Measurements from ENCODE around the gene ZBTB5.

ZBTB5 gene

GRCh38 chr9:37445832-37446231 is 19.4 kb downstream of the ZBTB5 start:
- Histone ChIP-seq H3K9me3 (no peaks in the 10 kb centered on the region), H3K36me3 (peaks cover 16% of the 10 kb centered on the region), H3K4me3 (ENCODE audit: low read depth in 1 of 2, low read length in 1 of 2) (no peak overlapping the region), H3K4me1 (ENCODE audit: control insufficient read depth in 1 of 2, insufficient read depth in 1 of 2, low read depth in 1 of 2, low read length in 1 of 2) (no peaks in the 10 kb centered on the region), H3K27me3 (no peaks in the 10 kb centered on the region), H3K27ac (no peak overlapping the region)
- no peak for TF ChIP-seq CTCF (IDR thresholded peaks at IDR 0.05)

DNA sequence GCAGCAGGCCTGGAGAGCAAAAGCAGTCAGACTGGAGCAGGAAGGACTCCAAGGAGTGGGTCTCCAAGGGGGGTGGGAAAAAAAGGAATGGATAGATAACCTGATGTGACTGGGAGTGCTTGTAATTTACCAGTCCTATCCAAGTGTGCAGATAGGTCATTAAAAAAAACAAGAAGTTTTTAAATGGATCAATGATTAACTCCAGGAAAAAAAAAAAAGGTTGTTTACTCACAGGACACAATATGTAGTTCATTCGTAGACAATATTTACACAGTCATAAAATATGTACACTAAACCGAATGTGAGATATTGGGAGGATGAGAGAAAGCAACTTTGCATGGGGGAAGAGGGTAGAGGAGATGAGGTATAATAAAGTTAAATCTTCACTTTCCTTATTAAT is 20.4 kb downstream of the ZBTB5 start:
- no peak overlapping the region for H3K27ac ChIP-seq
- no peaks in the 10 kb centered on the region for H3K27me3 ChIP-seq
- no peaks in the 10 kb centered on the region for H3K4me1 ChIP-seq (ENCODE audit: control insufficient read depth in 1 of 2, insufficient read depth in 1 of 2, low read depth in 1 of 2, low read length in 1 of 2)
- H3K4me3 ChIP-seq (ENCODE audit: low read depth in 1 of 2, low read length in 1 of 2), result no peak overlapping the region
- H3K36me3 ChIP-seq, result peaks cover 25% of the 10 kb centered on the region
- H3K9me3 ChIP-seq, result no peaks in the 10 kb centered on the region
- TF ChIP-seq CTCF (IDR thresholded peaks at IDR 0.05), result no peak

GRCh38 chr9:37443566-37443965 is 21.7 kb downstream of the ZBTB5 start:
- no peak overlapping the region for H3K27ac ChIP-seq

DNA sequence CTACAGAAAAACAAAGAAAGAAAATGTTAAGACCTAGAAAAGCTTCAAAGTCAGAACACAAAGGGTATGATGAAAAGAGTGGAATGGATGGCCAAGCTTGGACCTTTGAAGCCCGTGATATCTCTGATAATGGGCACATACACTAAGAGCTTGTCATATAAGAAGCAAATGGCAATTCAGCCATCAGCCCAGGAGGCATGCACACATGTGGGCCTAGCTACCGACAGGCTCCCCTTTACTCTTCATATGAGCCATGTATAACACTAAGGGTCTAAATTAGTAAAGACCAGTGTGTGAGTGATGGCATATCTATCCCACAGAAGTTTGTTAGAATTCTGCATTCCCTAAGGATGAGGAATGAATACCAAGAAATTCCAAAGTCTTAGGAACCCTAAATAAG is 22.7 kb downstream of the ZBTB5 start:
- Histone ChIP-seq H3K27ac (no peak overlapping the region), H3K27me3 (no peaks in the 10 kb centered on the region), H3K36me3 (peaks cover 48% of the 10 kb centered on the region), H3K4me1 (ENCODE audit: control insufficient read depth in 1 of 2, insufficient read depth in 1 of 2, low read depth in 1 of 2, low read length in 1 of 2) (no peaks in the 10 kb centered on the region), H3K9me3 (no peaks in the 10 kb centered on the region), H3K4me3 (ENCODE audit: low read depth in 1 of 2, low read length in 1 of 2) (no peak overlapping the region)
- TF ChIP-seq CTCF (IDR thresholded peaks at IDR 0.05), result no peak

More at GRCh38 chr9:37443566-37443965, 21.7 kb downstream of the ZBTB5 start:
- Histone ChIP-seq H3K27me3 (no peaks in the 10 kb centered on the region), H3K4me3 (ENCODE audit: low read depth in 1 of 2, low read length in 1 of 2) (no peak overlapping the region), H3K4me1 (ENCODE audit: control insufficient read depth in 1 of 2, insufficient read depth in 1 of 2, low read depth in 1 of 2, low read length in 1 of 2) (no peaks in the 10 kb centered on the region), H3K9me3 (no peaks in the 10 kb centered on the region), H3K36me3 (peaks cover 38% of the 10 kb centered on the region)
- no peak for TF ChIP-seq CTCF (IDR thresholded peaks at IDR 0.05)

DNA sequence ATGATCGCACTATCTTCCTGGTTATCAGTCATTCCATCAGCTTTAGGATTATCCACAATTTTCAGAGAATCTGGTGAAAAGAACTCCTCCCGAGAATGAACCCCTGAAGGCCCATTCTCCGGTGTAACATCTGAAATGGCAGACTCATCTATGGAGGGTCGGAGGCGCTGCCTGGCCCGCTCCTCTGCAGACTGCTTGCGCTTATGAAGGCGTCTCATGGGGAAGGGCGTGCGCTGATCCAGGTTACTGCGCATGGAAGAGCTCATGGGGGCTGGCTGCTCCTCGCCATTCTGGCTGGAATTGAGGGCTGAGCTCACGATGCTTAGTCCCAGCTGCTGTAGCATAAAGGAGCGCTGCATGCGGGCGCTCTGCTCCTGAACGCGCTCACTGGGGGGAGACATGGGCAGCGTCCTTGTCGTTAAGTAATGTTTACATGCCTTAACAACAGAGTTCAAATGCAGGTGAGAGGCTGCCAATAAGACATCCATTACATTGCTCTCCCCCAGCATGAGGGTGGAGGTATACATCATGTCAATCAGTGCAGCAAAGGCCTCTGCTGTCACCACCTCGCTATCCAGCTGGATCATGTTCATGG is 23.4 kb downstream of the ZBTB5 start:
- no peaks in the 10 kb centered on the region for H3K4me1 ChIP-seq (ENCODE audit: control insufficient read depth in 1 of 2, insufficient read depth in 1 of 2, low read depth in 1 of 2, low read length in 1 of 2)

More for the DNA sequence above, 23.4 kb downstream of the ZBTB5 start:
- Histone ChIP-seq H3K27me3 (no peaks in the 10 kb centered on the region), H3K27ac (no peak overlapping the region), H3K9me3 (no peaks in the 10 kb centered on the region), H3K36me3 (peaks cover 55% of the 10 kb centered on the region), H3K4me3 (ENCODE audit: low read depth in 1 of 2, low read length in 1 of 2) (no peak overlapping the region)
- TF ChIP-seq CTCF (IDR thresholded peaks at IDR 0.05), result no peak

All from neutrophil (primary cell).